ENCODE data around the gene ZEB1.

Gene ZEB1

DNA sequence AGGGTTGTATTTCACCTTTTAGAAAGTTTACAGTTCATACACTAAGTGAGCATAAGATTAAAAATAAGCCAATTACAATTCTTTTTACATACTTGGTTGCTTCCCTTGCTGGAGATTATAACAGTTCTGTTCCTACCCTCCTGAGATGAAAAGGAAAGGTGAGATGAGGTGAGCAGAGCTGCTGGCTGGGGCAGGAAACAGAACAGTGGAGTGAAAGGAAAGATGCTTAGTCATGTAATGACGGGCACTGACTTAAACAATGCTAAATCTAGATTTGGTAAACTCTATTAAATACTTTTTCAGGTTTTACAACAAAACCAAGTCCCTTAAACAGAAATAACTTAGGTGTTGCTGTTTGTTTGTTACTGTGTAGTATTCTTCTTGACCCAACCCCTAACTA lies 19.9 kb upstream of the ZEB1 start:
- no peak for DNase-seq (ENCODE audit: low read depth)
- H3K4me3 ChIP-seq (ENCODE audit: low read depth, low read length) = no peak overlapping the region
- TF ChIP-seq, protein P1, sequence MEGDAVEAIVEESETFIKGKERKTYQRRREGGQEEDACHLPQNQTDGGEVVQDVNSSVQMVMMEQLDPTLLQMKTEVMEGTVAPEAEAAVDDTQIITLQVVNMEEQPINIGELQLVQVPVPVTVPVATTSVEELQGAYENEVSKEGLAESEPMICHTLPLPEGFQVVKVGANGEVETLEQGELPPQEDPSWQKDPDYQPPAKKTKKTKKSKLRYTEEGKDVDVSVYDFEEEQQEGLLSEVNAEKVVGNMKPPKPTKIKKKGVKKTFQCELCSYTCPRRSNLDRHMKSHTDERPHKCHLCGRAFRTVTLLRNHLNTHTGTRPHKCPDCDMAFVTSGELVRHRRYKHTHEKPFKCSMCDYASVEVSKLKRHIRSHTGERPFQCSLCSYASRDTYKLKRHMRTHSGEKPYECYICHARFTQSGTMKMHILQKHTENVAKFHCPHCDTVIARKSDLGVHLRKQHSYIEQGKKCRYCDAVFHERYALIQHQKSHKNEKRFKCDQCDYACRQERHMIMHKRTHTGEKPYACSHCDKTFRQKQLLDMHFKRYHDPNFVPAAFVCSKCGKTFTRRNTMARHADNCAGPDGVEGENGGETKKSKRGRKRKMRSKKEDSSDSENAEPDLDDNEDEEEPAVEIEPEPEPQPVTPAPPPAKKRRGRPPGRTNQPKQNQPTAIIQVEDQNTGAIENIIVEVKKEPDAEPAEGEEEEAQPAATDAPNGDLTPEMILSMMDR (IDR thresholded peaks at IDR 0.05; ENCODE audit: control insufficient read depth, extremely low read depth, insufficient read depth) = no peak

- DNase-seq (ENCODE audit: low read depth) = no peak
- TF ChIP-seq, protein P1 (IDR thresholded peaks at IDR 0.05; ENCODE audit: control insufficient read depth, extremely low read depth, insufficient read depth) = no peak
- H3K4me3 ChIP-seq (ENCODE audit: low read depth, low read length) = no peak overlapping the region
Observed at GRCh38 chr10:31303212-31303611, 15.8 kb upstream of the ZEB1 start.

GRCh38 chr10:31304291-31304970 lies 14.6 kb upstream of the ZEB1 start:
- no peak overlapping the region for H3K4me3 ChIP-seq (ENCODE audit: low read depth, low read length)
- DNase-seq (ENCODE audit: low read depth) = no peak
- TF ChIP-seq, protein P1 (IDR thresholded peaks at IDR 0.05; ENCODE audit: control insufficient read depth, extremely low read depth, insufficient read depth) = no peak

DNA sequence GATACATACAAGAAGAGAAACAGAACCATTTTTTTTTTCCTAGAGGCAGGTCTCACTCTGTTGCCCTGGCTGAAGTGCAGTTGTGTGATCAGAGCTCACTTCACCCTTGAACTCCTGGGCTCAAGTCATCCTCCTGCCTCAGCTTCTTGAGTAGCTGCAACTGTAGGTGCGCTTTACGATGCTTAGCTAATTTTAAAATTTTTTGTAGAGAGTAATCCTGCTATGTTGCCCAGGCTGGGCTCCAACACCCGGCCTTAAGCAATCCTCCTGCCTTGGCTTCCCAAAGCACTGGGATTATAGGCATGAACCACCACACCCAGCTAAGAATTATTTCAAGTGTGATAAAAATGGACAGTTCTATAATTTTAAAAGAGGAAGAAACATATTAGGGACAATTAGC lies 5.6 kb upstream of the ZEB1 start:
- TF ChIP-seq, protein P1 (IDR thresholded peaks at IDR 0.05; ENCODE audit: control insufficient read depth, extremely low read depth, insufficient read depth) = no peak
- H3K4me3 ChIP-seq (ENCODE audit: low read depth, low read length) = no peak overlapping the region
- no peak for DNase-seq (ENCODE audit: low read depth)

DNA sequence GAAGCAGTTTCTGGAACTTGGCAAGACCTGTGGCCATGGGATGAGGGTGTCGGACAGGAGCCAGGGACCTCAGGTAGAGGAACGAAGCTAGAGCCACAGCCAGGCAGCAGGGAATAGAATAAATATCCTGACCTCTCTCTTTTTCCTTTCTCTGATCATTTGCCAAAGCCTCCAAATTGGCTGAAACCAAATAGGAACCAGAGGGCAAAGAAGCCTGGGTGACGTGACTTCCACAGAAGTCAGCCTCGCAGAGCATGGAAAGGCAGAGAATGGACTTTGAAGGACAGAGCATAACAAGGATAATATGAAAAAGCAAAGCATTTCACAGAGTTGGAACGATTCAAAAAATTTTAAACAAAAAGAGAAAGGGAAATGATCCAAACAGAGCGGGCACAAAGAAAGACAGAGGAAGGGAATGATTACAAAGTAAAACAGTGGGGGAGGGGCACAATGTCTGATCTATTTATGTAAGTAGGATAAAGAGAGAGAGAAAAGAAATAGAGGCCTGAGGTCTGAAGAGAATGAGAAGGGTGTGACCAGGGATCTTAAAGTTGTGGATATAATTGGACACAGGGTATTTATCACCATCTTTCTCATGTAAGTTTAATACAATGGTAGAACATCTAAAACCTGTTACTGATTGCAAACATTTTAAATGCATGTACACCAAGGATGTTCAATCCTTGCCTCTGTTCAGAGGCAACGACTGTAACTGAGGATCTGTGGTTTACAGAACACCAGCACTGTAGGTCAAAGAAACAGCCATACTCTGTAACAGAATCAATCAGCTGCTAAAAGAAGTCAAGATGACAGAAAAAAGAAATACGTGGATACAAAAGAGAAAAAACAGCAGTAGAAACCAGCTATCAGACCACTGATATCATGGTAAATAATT lies 4.5 kb upstream of the ZEB1 start:
- no peak overlapping the region for H3K4me3 ChIP-seq (ENCODE audit: low read depth, low read length)
- TF ChIP-seq, protein P1 (IDR thresholded peaks at IDR 0.05; ENCODE audit: control insufficient read depth, extremely low read depth, insufficient read depth) = no peak
- no peak for DNase-seq (ENCODE audit: low read depth)

DNA sequence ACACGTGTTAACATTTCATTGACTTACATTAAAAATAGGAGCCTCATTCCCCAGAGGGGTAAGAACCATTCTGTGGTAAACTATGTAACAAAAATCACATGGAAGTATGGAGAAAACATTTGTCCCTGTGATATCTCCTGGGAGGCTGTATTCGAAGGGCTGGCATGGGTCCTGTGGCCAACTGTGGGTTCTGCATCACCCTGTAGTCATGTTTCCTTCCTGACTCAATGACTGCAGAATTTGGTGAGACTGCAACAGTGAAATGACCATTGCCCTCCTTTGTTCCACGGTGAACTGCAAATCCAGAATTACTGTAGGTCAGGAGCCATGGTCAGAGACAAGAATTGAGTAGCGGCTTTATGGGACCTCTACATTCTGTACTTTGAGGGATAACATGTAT lies 3.6 kb upstream of the ZEB1 start:
- TF ChIP-seq, protein P1 (IDR thresholded peaks at IDR 0.05; ENCODE audit: control insufficient read depth, extremely low read depth, insufficient read depth) = no peak
- no peak overlapping the region for H3K4me3 ChIP-seq (ENCODE audit: low read depth, low read length)
- DNase-seq (ENCODE audit: low read depth) = no peak
